HepG2 (cell line): ENCODE results near the gene TUBAL3. TPM values are rescaled to one million over a fixed set of nuclear protein-coding genes. Genes with fewer than 3 reads are reported as not detected.
A peak's percentile ranks its signal among the peaks of the same experiment; 100 is the strongest.

Source experiments
- ATF2 ChIP-seq: sonication (generic); formaldehyde crosslinking; IDR thresholded peaks from 2 replicates; pipeline ENCODE4 v1.4.0; 2020; ENCODE audit warnings: missing genetic modification reagents
- ATF4 ChIP-seq, 2 experiments: fragments of 450-650 bp in 1 of 2; sonication (generic) in 1 of 2; formaldehyde crosslinking; IDR thresholded peaks; 2 replicates each; pipeline versions ENCODE4 v1.5.0 to v1.8.0; 2020 to 2022; ENCODE audit warnings: mild to moderate bottlenecking in 1 of 2, missing genetic modification reagents in 1 of 2
- ERF ChIP-seq: IDR thresholded peaks from 2 replicates; pipeline ENCODE4 v1.6.1; 2018; ENCODE audit warnings: missing biosample characterization, missing genetic modification reagents
- KLF13 ChIP-seq: sonication (generic); formaldehyde crosslinking; IDR thresholded peaks from 2 replicates; pipeline ENCODE4 v1.4.0; 2020; ENCODE audit warnings: mild to moderate bottlenecking, missing genetic modification reagents
- MAFG ChIP-seq: sonication (generic); formaldehyde crosslinking; IDR thresholded peaks from 2 replicates; pipeline ENCODE4 v1.5.1; 2020; ENCODE audit warnings: mild to moderate bottlenecking, missing genetic modification reagents
- PRPF4 ChIP-seq: fragments of 200-400 bp; formaldehyde crosslinking; IDR thresholded peaks from 2 replicates; pipeline ENCODE4 v1.6.1; 2016; ENCODE audit warnings: low read length, low read depth; ENCODE audit not compliant: poor library complexity, severe bottlenecking
- SATB2 ChIP-seq: sonication (generic); formaldehyde crosslinking; IDR thresholded peaks from 2 replicates; pipeline ENCODE4 v1.5.0; 2020; ENCODE audit warnings: missing genetic modification reagents
- SIX1 ChIP-seq: sonication (generic); formaldehyde crosslinking; IDR thresholded peaks from 2 replicates; pipeline ENCODE4 v1.4.0; 2020; ENCODE audit warnings: missing genetic modification reagents, borderline replicate concordance
- SSRP1 ChIP-seq: IDR thresholded peaks from 2 replicates; pipeline ENCODE4 v1.6.1; 2016; ENCODE audit warnings: control low read depth
- TMF1 ChIP-seq: sonication (generic); formaldehyde crosslinking; IDR thresholded peaks from 2 replicates; pipeline ENCODE4 v1.8.1; 2022; ENCODE audit warnings: low read depth, missing genetic modification reagents
- ZFP91 ChIP-seq: sonication (generic); formaldehyde crosslinking; IDR thresholded peaks from 2 replicates; pipeline ENCODE4 v1.9.0; 2022; ENCODE audit warnings: missing genetic modification reagents, mild to moderate bottlenecking, borderline replicate concordance
- ZNF646 ChIP-seq: sonication (generic); formaldehyde crosslinking; IDR thresholded peaks from 2 replicates; pipeline ENCODE4 v1.9.0; 2021; ENCODE audit warnings: mild to moderate bottlenecking, missing genetic modification reagents
- ZNF878 ChIP-seq: sonication (generic); formaldehyde crosslinking; IDR thresholded peaks from 2 replicates; pipeline ENCODE4 v1.8.1; 2023; ENCODE audit warnings: mild to moderate bottlenecking, missing genetic modification reagents, moderate library complexity
- polyA plus RNA-seq, 8 experiments: library from polyadenylated mRNA; depleted of rRNA in 3 of 8; stranded (reverse) in 7 of 8; unstranded in 1 of 8; fragments of >200 nt; fragmentation: Illumina TruSeq in 4 of 8; extraction: Trizol in 4 of 8; gene quantifications; 2 replicates each; pipeline versions ENCODE4 v1.2.1 to v1.2.3, GENCODE V29; 2011 to 2016; ENCODE audit warnings: low read depth in 4 of 8, missing spikeins in 1 of 8, mixed read lengths in 1 of 8; ENCODE audit not compliant: insufficient read depth in 1 of 8
- total RNA-seq, 5 experiments: library from RNA; depleted of rRNA; stranded (reverse); fragments of >200 nt; fragmentation: Illumina TruSeq; extraction: Trizol; gene quantifications; 2 replicates each; pipeline ENCODE4 v1.2.3, GENCODE V29; 2016; ENCODE audit warnings: low read depth in 1 of 5
- TF ChIP-seq, protein P1 (sequence below): sonication (generic); formaldehyde crosslinking; IDR thresholded peaks from 2 replicates; pipeline ENCODE4 v1.4.0; 2020; ENCODE audit warnings: missing genetic modification reagents, borderline replicate concordance

The TUBAL3 gene
- total and polyA plus RNA-seq, 2 of the 13 experiments (the other 11 are each of a cell fraction or from before 2014, with no cell fraction given) = 0.07 to 0.26 TPM

DNA sequence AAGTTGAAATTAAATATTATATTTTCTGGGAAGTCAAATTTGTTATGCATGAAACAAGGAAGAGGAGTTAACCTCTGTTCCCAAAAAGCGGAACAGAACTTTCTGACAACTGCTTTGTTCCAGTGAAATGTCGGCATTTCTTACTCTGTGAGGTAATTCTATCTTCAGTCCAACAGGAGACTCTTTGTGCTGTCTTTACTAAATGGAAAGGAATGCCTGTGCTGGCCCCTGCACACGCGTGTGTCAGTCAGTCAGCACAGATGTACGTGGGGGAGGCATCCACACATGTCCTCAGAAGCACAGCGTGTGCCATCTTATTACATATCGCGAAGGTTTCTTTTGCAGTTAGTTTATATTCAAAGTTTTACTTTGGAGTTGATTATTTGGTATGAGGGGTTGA, 45.2 kb upstream of the TUBAL3 start (continued):
- TF ChIP-seq MAFG (CRISPR knock-in tag) (no peak), ZFP91 (no peak), SATB2 (CRISPR knock-in tag) (no peak), ATF2 (no peak), ATF4 (CRISPR knock-in tag; IDR thresholded peaks at IDR 0.05) (no peak), ERF (no peak), SIX1 (0 out of 2 replicates have a peak, but pooled peaks have one; percentile 33), SSRP1 (CRISPR knock-in tag) (no peak), ZNF646 (no peak), TMF1 (CRISPR knock-in tag) (no peak), KLF13 (CRISPR knock-in tag) (no peak), ZNF878 (CRISPR knock-in tag) (0 out of 2 replicates have a peak, but pooled peaks have one; percentile 29), PRPF4 (no peak)
- TF ChIP-seq, protein P1, sequence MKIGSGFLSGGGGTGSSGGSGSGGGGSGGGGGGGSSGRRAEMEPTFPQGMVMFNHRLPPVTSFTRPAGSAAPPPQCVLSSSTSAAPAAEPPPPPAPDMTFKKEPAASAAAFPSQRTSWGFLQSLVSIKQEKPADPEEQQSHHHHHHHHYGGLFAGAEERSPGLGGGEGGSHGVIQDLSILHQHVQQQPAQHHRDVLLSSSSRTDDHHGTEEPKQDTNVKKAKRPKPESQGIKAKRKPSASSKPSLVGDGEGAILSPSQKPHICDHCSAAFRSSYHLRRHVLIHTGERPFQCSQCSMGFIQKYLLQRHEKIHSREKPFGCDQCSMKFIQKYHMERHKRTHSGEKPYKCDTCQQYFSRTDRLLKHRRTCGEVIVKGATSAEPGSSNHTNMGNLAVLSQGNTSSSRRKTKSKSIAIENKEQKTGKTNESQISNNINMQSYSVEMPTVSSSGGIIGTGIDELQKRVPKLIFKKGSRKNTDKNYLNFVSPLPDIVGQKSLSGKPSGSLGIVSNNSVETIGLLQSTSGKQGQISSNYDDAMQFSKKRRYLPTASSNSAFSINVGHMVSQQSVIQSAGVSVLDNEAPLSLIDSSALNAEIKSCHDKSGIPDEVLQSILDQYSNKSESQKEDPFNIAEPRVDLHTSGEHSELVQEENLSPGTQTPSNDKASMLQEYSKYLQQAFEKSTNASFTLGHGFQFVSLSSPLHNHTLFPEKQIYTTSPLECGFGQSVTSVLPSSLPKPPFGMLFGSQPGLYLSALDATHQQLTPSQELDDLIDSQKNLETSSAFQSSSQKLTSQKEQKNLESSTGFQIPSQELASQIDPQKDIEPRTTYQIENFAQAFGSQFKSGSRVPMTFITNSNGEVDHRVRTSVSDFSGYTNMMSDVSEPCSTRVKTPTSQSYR = peak; percentile 28; the same call in 1 of the 2 replicates
